ENCODE results near the gene NCAM1.

NCAM1 gene

DNA sequence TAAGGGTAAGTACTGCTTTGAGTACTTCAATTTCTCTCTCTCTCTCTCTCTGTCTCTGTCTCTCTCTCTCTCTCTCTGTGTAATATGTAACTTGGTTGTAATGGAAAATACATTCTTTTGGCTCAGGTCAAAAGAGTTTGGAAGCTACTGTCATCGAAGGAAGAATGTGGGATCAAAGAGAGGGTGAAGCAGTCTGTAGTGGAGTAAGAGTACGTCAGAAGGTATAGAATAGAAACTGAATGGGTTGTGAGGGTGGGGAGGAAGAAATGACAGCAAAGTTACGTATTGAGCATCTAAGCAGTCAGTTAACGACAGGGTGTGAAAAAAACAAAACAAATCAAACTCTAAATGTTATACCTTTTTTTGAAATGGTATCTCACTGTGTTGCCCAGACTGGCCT, 10.0 kb downstream of the NCAM1 start:
- no peaks in the 10 kb centered on the region for H3K27me3 ChIP-seq (ENCODE audit: insufficient read depth, low read length)
- no peaks in the 10 kb centered on the region for H3K36me3 ChIP-seq (ENCODE audit: insufficient read depth, low read length)
- H3K9ac ChIP-seq (ENCODE audit: low read depth, low read length) = no peak overlapping the region
- H3K4me3 ChIP-seq (ENCODE audit: low read length) = no peak overlapping the region
- no peaks in the 10 kb centered on the region for H3K9me3 ChIP-seq (ENCODE audit: insufficient read depth, low read depth, low read length)
- peaks cover 9% of the 10 kb centered on the region for H3K4me1 ChIP-seq (ENCODE audit: insufficient read depth, low read length)
- no peak overlapping the region for H3K27ac ChIP-seq (ENCODE audit: low read depth, low read length)
- 90% methylated on average over 4 of the region's 4 CpGs for WGBS

DNA sequence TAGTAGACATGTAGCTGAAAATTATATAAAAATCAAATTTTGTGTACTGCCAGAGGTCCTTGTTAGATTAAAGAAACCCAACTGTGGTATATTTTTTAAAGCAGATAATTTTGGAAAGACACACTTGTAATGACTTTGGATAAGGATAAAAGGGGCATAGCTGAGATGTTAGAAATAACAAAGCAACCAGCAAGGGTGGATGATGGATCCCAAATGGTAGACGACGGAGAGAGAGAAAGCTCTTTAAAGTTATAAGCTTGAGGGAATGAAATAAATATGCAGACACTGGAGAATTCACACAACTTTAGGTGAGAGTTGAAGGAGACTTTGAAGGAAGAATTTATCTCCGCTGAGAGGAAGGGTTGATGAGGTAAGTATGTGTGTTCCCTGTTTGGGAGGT, 10.6 kb downstream of the NCAM1 start:
- H3K9me3 ChIP-seq (ENCODE audit: insufficient read depth, low read depth, low read length) = no peaks in the 10 kb centered on the region
- no peak overlapping the region for H3K4me3 ChIP-seq (ENCODE audit: low read length)
- H3K9ac ChIP-seq (ENCODE audit: low read depth, low read length) = no peak overlapping the region
- no peaks in the 10 kb centered on the region for H3K27me3 ChIP-seq (ENCODE audit: insufficient read depth, low read length)
- H3K4me1 ChIP-seq (ENCODE audit: insufficient read depth, low read length) = peaks cover 9% of the 10 kb centered on the region
- H3K36me3 ChIP-seq (ENCODE audit: insufficient read depth, low read length) = no peaks in the 10 kb centered on the region
- 91% methylated on average over 3 of the region's 3 CpGs for WGBS
- no peak overlapping the region for H3K27ac ChIP-seq (ENCODE audit: low read depth, low read length)

DNA sequence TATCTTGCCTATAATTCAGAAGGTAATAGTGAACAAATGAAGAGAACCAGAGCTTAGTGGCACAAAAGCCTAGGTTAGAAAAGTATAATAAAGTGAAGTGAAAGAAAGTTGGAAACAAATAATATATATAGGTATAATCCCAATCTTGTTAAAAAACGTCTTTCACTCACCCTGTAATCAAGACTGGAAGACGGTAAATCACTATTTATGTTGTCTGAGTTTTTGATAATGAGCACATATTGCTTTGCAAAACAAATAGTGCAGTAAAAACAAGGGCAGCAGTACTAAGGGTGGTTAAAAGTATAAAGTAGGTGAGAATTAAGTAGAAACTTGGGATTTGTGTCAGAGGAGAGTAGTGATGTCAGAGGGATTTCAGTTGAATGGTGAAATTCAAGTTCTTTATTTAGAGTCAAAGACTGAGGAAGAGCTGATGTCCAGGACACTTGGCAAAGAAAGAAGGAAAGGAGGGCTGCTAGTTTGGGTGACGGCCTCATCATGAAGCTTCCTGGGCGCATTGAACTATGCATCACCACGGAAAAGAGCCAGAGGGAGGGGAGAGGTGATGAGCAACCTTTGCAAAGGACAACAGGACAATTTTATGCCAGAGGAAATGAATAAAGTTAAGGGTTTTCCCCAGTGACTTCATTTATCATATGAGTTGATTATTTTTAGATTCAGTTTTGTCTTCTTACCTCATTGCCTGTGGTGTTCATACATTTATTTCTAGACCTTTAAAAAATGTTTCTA, 11.4 kb downstream of the NCAM1 start:
- 93% methylated on average over 5 of the region's 5 CpGs for WGBS
- H3K27me3 ChIP-seq (ENCODE audit: insufficient read depth, low read length) = no peaks in the 10 kb centered on the region

GRCh38 chr11:112975051-112975450, 13.8 kb downstream of the NCAM1 start:
- Histone ChIP-seq H3K27me3 (ENCODE audit: insufficient read depth, low read length) (no peaks in the 10 kb centered on the region), H3K9me3 (ENCODE audit: insufficient read depth, low read depth, low read length) (no peaks in the 10 kb centered on the region), H3K27ac (ENCODE audit: low read depth, low read length) (no peak overlapping the region), H3K4me1 (ENCODE audit: insufficient read depth, low read length) (peaks cover 14% of the 10 kb centered on the region), H3K9ac (ENCODE audit: low read depth, low read length) (no peak overlapping the region), H3K36me3 (ENCODE audit: insufficient read depth, low read length) (no peaks in the 10 kb centered on the region), H3K4me3 (ENCODE audit: low read length) (no peak overlapping the region)
- 95% methylated on average over 4 of the region's 4 CpGs for WGBS

More for the DNA sequence above, 11.4 kb downstream of the NCAM1 start:
- Histone ChIP-seq H3K27ac (ENCODE audit: low read depth, low read length) (no peak overlapping the region), H3K9me3 (ENCODE audit: insufficient read depth, low read depth, low read length) (no peaks in the 10 kb centered on the region), H3K4me1 (ENCODE audit: insufficient read depth, low read length) (peaks cover 12% of the 10 kb centered on the region), H3K36me3 (ENCODE audit: insufficient read depth, low read length) (no peaks in the 10 kb centered on the region), H3K9ac (ENCODE audit: low read depth, low read length) (no peak overlapping the region), H3K4me3 (ENCODE audit: low read length) (no peak overlapping the region)

GRCh38 chr11:112975493-112975892, 14.3 kb downstream of the NCAM1 start:
- Histone ChIP-seq H3K4me1 (ENCODE audit: insufficient read depth, low read length) (peaks cover 14% of the 10 kb centered on the region), H3K27me3 (ENCODE audit: insufficient read depth, low read length) (no peaks in the 10 kb centered on the region), H3K9ac (ENCODE audit: low read depth, low read length) (no peak overlapping the region), H3K9me3 (ENCODE audit: insufficient read depth, low read depth, low read length) (no peaks in the 10 kb centered on the region), H3K4me3 (ENCODE audit: low read length) (no peak overlapping the region), H3K36me3 (ENCODE audit: insufficient read depth, low read length) (no peaks in the 10 kb centered on the region), H3K27ac (ENCODE audit: low read depth, low read length) (no peak overlapping the region)
- WGBS = no CpG with 5 or more reads among the region's 2 CpGs

DNA sequence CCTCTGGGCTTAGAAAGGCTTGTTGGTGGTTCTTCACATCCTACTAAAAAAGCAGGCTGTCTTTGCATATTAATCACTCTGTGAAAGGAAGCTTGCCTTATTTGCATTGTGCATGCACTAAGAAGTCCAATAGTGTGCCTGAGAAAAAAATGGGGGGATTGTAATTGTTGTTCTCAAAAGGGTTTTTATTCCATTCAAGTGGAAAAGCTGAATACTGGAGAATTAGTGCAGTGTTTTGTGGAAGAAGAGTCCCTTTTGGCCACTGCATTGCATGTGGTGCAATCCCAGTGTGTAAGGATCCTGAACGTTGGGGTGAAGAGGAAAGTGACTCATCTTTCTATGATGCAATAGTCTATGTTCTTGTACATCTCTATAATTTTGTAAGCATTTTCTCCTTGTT, 16.5 kb downstream of the NCAM1 start:
- WGBS = 22% methylated on average over 1 of the region's 1 CpG
- no peak overlapping the region for H3K4me3 ChIP-seq (ENCODE audit: low read length)
- H3K27me3 ChIP-seq (ENCODE audit: insufficient read depth, low read length) = no peaks in the 10 kb centered on the region
- H3K9ac ChIP-seq (ENCODE audit: low read depth, low read length) = no peak overlapping the region
- H3K9me3 ChIP-seq (ENCODE audit: insufficient read depth, low read depth, low read length) = no peaks in the 10 kb centered on the region
- H3K36me3 ChIP-seq (ENCODE audit: insufficient read depth, low read length) = no peaks in the 10 kb centered on the region
- no peak overlapping the region for H3K27ac ChIP-seq (ENCODE audit: low read depth, low read length)
- H3K4me1 ChIP-seq (ENCODE audit: insufficient read depth, low read length) = peaks cover 21% of the 10 kb centered on the region

- Histone ChIP-seq H3K9ac (ENCODE audit: low read depth, low read length) (no peak overlapping the region), H3K9me3 (ENCODE audit: insufficient read depth, low read depth, low read length) (peaks cover 11% of the 10 kb centered on the region), H3K4me1 (ENCODE audit: insufficient read depth, low read length) (peaks cover 14% of the 10 kb centered on the region; the same call in 1 of the 2 replicates), H3K36me3 (ENCODE audit: insufficient read depth, low read length) (no peaks in the 10 kb centered on the region), H3K27me3 (ENCODE audit: insufficient read depth, low read length) (no peaks in the 10 kb centered on the region), H3K27ac (ENCODE audit: low read depth, low read length) (no peak overlapping the region), H3K4me3 (ENCODE audit: low read length) (no peak overlapping the region)
- no CpG with 5 or more reads among the region's 1 CpG for WGBS
Measured at GRCh38 chr11:112983887-112984286, 22.7 kb downstream of the NCAM1 start.

DNA sequence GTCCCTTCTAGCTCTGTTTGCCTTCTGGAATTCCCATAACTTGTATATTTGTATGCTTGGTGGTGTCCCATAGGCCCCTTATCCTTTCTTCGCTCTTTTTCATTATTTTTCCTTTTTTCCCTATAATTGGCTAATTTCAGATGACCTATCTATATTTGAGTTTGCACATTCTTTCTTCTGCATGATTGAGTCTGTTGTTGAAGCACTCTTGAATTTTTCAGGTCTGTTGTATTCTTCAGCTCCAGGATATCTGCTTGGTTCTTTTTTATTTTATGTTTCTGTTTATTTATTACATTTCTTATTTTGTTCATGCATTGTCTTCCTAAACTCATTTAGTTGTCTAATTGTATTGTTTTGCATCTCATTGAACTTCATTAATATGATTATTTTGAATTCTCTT, 28.0 kb downstream of the NCAM1 start:
- Histone ChIP-seq H3K27me3 (ENCODE audit: insufficient read depth, low read length) (no peaks in the 10 kb centered on the region), H3K36me3 (ENCODE audit: insufficient read depth, low read length) (no peaks in the 10 kb centered on the region)
- no CpG with 5 or more reads among the region's 1 CpG for WGBS

DNA sequence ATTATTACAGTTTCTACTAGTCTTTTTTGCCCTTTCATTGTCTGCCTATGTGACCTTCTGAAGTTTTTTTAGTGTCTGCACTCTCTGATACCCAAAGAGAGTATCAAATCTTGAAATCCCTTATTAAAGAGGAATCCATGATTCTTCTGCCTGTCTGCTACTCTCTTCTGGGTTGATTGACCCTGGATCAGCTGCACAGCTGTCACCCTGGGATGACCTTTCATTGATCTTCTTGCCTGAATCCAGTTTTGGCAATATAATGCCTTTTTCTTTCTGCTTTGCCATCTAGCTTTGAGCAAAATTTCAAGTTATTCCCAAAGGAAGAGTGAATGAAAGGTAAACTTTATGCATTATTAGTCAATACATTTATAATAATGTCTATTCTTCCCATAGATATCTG, 32.6 kb downstream of the NCAM1 start:
- H3K27ac ChIP-seq (ENCODE audit: low read depth, low read length) = no peak overlapping the region
- H3K4me1 ChIP-seq (ENCODE audit: insufficient read depth, low read length) = peaks cover 6% of the 10 kb centered on the region
- peaks cover 12% of the 10 kb centered on the region; the same call in 1 of the 2 replicates for H3K9me3 ChIP-seq (ENCODE audit: insufficient read depth, low read depth, low read length)
- no peak overlapping the region for H3K9ac ChIP-seq (ENCODE audit: low read depth, low read length)
- H3K36me3 ChIP-seq (ENCODE audit: insufficient read depth, low read length) = no peaks in the 10 kb centered on the region
- H3K4me3 ChIP-seq (ENCODE audit: low read length) = no peak overlapping the region
- no peaks in the 10 kb centered on the region for H3K27me3 ChIP-seq (ENCODE audit: insufficient read depth, low read length)

More for the DNA sequence above, 28.0 kb downstream of the NCAM1 start:
- no peak overlapping the region for H3K9ac ChIP-seq (ENCODE audit: low read depth, low read length)
- no peak overlapping the region for H3K27ac ChIP-seq (ENCODE audit: low read depth, low read length)
- peaks cover 23% of the 10 kb centered on the region for H3K9me3 ChIP-seq (ENCODE audit: insufficient read depth, low read depth, low read length)
- H3K4me1 ChIP-seq (ENCODE audit: insufficient read depth, low read length) = no peaks in the 10 kb centered on the region
- H3K4me3 ChIP-seq (ENCODE audit: low read length) = no peak overlapping the region

DNA sequence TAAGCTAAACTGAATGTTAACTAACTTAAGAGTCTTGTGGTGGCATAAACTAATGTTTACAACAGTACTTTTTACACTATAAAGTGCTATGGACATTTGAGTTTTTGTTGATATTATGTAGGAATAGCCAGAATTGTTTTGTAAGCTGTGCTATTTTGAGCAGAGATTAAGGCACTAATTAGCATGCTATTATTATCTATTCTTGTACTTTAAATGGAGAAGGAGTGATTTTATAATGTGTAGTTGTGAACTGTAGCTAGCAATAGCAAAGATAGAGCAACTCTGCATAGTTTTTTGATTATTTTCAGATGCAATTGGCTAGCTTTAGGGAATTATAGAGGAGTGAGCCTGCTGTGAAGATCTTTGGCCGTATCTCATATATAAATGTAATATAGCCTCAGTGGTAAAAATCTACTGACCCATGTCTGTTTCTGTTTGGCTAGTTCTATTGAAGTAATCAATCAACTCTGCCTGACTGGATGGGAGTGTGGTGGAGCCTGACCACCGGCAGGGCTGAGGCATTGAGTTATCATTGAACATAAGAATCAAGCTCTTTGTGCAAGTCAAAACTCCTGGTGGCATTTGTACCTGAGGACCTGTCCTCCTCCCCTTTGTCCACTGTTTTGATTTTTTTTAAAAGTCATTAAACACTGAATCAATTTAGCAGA, 34.3 kb downstream of the NCAM1 start:
- WGBS = 100% methylated on average over 1 of the region's 2 CpGs
- H3K27ac ChIP-seq (ENCODE audit: low read depth, low read length) = no peak overlapping the region
- no peaks in the 10 kb centered on the region for H3K27me3 ChIP-seq (ENCODE audit: insufficient read depth, low read length)
- no peak overlapping the region for H3K4me3 ChIP-seq (ENCODE audit: low read length)
- no peaks in the 10 kb centered on the region for H3K9me3 ChIP-seq (ENCODE audit: insufficient read depth, low read depth, low read length)
- no peak overlapping the region for H3K9ac ChIP-seq (ENCODE audit: low read depth, low read length)
- H3K36me3 ChIP-seq (ENCODE audit: insufficient read depth, low read length) = no peaks in the 10 kb centered on the region
- peaks cover 9% of the 10 kb centered on the region for H3K4me1 ChIP-seq (ENCODE audit: insufficient read depth, low read length)

GRCh38 chr11:112996994-112997393, 35.8 kb downstream of the NCAM1 start:
- Histone ChIP-seq H3K27me3 (ENCODE audit: insufficient read depth, low read length) (no peaks in the 10 kb centered on the region), H3K36me3 (ENCODE audit: insufficient read depth, low read length) (no peaks in the 10 kb centered on the region), H3K4me3 (ENCODE audit: low read length) (no peak overlapping the region), H3K4me1 (ENCODE audit: insufficient read depth, low read length) (peaks cover 9% of the 10 kb centered on the region), H3K27ac (ENCODE audit: low read depth, low read length) (no peak overlapping the region), H3K9me3 (ENCODE audit: insufficient read depth, low read depth, low read length) (no peaks in the 10 kb centered on the region), H3K9ac (ENCODE audit: low read depth, low read length) (no peak overlapping the region)
- WGBS = 100% methylated on average over 1 of the region's 2 CpGs
